Breast epithelium (tissue), 4 donors: ENCODE results near the gene FN3K. TPM values are rescaled to one million over a fixed set of nuclear protein-coding genes. Genes with fewer than 3 reads are reported as not detected.

Experiments used
- DNase-seq, 2 donors: peaks; one replicate each; pipeline ENCODE4 v3.0.0-alpha.2; 2019; ENCODE audit warnings: low spot score in 2 of 2
- H3K27ac ChIP-seq, 2 donors: fragments of 200-600 bp; sonication (generic) in 1 of 2; one replicate each; pipeline ENCODE4 v1.5.1; 2016 to 2019; ENCODE audit warnings: mild to moderate bottlenecking in 1 of 2
- H3K27me3 ChIP-seq, 2 donors: fragments of 200-600 bp; sonication (generic) in 1 of 2; one replicate each; pipeline versions ENCODE4 v1.5.1 to v1.6.0; 2017 to 2019; ENCODE audit warnings: control low read depth in 1 of 2, mild to moderate bottlenecking in 1 of 2
- H3K36me3 ChIP-seq: fragments of 200-600 bp; one replicate; pipeline ENCODE4 v1.5.1; 2019
- H3K4me1 ChIP-seq, 2 donors: fragments of 200-600 bp; sonication (generic); one replicate each; pipeline ENCODE4 v1.5.1; 2016 to 2019; ENCODE audit warnings: control low read depth in 1 of 2
- H3K4me3 ChIP-seq, 3 donors: fragments of 200-600 bp; sonication (generic); 1 replicate in 2 of 3; 2 replicates in 1 of 3; pipeline ENCODE4 v1.5.1; 2016 to 2019; ENCODE audit warnings: mild to moderate bottlenecking in 3 of 3, moderate library complexity in 2 of 3
- H3K9me3 ChIP-seq, 2 donors: fragments of 200-600 bp; sonication (generic) in 1 of 2; one replicate each; pipeline ENCODE4 v1.5.1; 2016 to 2019; ENCODE audit warnings: control low read depth in 1 of 2
- CTCF ChIP-seq, 3 donors: fragments of 450-650 bp; IDR thresholded peaks; one replicate each; pipeline ENCODE4 v1.5.1; 2016 to 2017; ENCODE audit warnings: antibody characterized with exemption in 3 of 3, mild to moderate bottlenecking in 3 of 3, moderate library complexity in 3 of 3
- POLR2A ChIP-seq: fragments of 450-650 bp; IDR thresholded peaks from one replicate; pipeline ENCODE4 v1.6.1; 2016; ENCODE audit warnings: antibody characterized with exemption, mild to moderate bottlenecking, moderate library complexity
- POLR2AphosphoS5 ChIP-seq, 3 donors: sonication (generic); formaldehyde crosslinking; IDR thresholded peaks; one replicate each; pipeline ENCODE4 v1.6.1; 2017; ENCODE audit warnings: antibody characterized with exemption in 3 of 3
- intact Hi-C: fragments of 100-400 bp; cut with DNase I; formaldehyde crosslinking; loops from one replicate; pipeline ENCODE4 v1.15.1; 2023; ENCODE audit warnings: low total_unique reads
- total RNA-seq, 3 donors: library from RNA; depleted of rRNA; stranded (reverse); fragments of >200 nt; gene quantifications; one replicate each; pipeline ENCODE4 v1.1.0, GENCODE V29; 2016

The FN3K gene
- 1 to 10 TPM; 4.5 to 9.4 (median 7.2) TPM for total RNA-seq

- H3K9me3 ChIP-seq: no peaks in the 10 kb centered on the region
- intact Hi-C loops: no loop called here
- no peaks in the 10 kb centered on the region for H3K27me3 ChIP-seq
- peaks cover 6 to 7% of the 10 kb centered on the region in 2 donors for H3K4me1 ChIP-seq
- H3K4me3 ChIP-seq: peak within 1 kb of the TSS; percentile 72 to 85 (median 74)
- no peak for TF ChIP-seq POLR2A
- TF ChIP-seq POLR2AphosphoS5 (IDR thresholded peaks at IDR 0.05): peak in 1 of 3 donors; percentile 49
- TF ChIP-seq CTCF (IDR thresholded peaks at IDR 0.05): no peak
- H3K27ac ChIP-seq: peak within 1 kb of the TSS; percentile 66 to 70
- no peak for DNase-seq
- no peaks in the 10 kb centered on the region for H3K36me3 ChIP-seq
These were observed at the start of gene FN3K for GRCh38 chr17:82734987-82735866. TSS of gene FN3K (plus strand) at chr17:82735615. CDS start at chr17:82735637, 22 bp downstream.

- intact Hi-C loops: no loop called here
- Histone ChIP-seq H3K27ac (peak overlapping the region; percentile 92 to 95), H3K36me3 (no peaks in the 10 kb centered on the region), H3K27me3 (no peaks in the 10 kb centered on the region), H3K4me3 (peak overlapping the region in 1 of 3 donors; percentile 34), H3K9me3 (peaks cover 0 to 4% of the 10 kb centered on the region in 2 donors), H3K4me1 (no peaks in the 10 kb centered on the region)
- TF ChIP-seq POLR2AphosphoS5 (IDR thresholded peaks at IDR 0.05) (no peak), POLR2A (no peak), CTCF (IDR thresholded peaks at IDR 0.05) (no peak)
- DNase-seq: no peak
These were observed 48.8 kb upstream of the FN3K start for GRCh38 chr17:82686366-82687324.

DNA sequence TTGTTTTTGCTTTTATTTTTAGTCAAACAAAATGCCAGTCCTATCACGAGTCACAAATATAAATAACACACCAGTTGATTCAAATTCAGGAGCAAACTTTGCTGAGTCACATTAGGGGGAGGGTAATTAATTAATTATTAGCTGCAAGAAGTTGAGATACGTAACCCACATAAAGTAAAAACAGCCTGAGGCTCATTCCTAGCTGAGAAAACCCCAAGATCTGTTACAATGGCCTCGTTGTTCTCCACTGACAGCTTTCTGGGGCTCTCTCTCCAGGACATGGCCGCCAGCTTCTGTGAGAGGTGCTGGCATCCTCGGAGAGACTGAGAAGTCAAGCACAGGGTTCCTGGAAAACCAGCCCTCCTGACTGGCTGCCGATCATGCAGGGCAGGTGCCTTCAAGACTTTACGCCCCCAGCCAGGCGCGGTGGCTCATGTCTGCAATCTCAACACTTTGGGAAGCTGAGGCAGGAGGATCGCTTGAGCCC, 48.0 kb upstream of the FN3K start:
- Histone ChIP-seq H3K27ac (peak overlapping the region; percentile 92 to 95), H3K36me3 (no peaks in the 10 kb centered on the region), H3K4me1 (no peaks in the 10 kb centered on the region), H3K4me3 (peak overlapping the region in 2 of 3 donors; percentile 11 to 34), H3K9me3 (no peaks in the 10 kb centered on the region), H3K27me3 (no peaks in the 10 kb centered on the region)
- intact Hi-C loops: no loop called here
- no peak for TF ChIP-seq CTCF (IDR thresholded peaks at IDR 0.05)
- TF ChIP-seq POLR2AphosphoS5 (IDR thresholded peaks at IDR 0.05): peak in 2 of 3 donors; percentile 35 to 49
- DNase-seq: peak in 1 of 2 donors; percentile 92

DNA sequence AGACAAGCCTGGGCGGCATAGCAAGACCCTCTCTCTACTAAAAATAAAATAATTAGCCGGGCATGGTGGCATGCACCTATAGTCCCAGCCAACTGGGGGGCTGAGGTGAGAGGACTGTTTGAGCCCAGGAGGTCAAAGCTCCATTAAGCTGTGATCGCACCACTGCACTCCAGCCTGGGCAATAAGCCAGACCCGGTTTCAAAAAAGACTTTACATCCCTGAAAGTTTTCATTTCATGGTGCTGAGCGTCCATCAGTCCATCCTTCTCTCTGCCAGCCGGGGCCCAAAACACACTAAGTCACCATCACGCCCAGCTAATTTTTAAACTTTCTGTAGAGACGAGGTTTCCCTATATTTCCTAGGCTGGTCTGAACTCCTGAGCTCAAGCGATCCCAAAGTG, 47.5 kb upstream of the FN3K start:
- Histone ChIP-seq H3K4me1 (no peaks in the 10 kb centered on the region), H3K27ac (peak overlapping the region; percentile 92 to 95), H3K27me3 (no peaks in the 10 kb centered on the region), H3K9me3 (no peaks in the 10 kb centered on the region), H3K4me3 (peak overlapping the region in 2 of 3 donors; percentile 11 to 34), H3K36me3 (no peaks in the 10 kb centered on the region)
- TF ChIP-seq CTCF (IDR thresholded peaks at IDR 0.05): no peak
- TF ChIP-seq POLR2AphosphoS5 (IDR thresholded peaks at IDR 0.05): no peak
- TF ChIP-seq POLR2A: no peak
- no peak for DNase-seq
- intact Hi-C loops: no loop called here
